HEK293T (cell line): ENCODE results near the gene MDK.

Experiments
- BHLHE40 ChIP-seq: fragments of 450-650 bp; IDR thresholded peaks from 2 replicates; pipeline ENCODE4 v1.6.1; 2016; ENCODE audit warnings: mild to moderate bottlenecking, moderate library complexity, borderline replicate concordance
- CTBP1 ChIP-seq: fragments of 450-650 bp; IDR thresholded peaks from 2 replicates; pipeline ENCODE4 v1.6.1; 2016; ENCODE audit warnings: borderline replicate concordance
- ELF4 ChIP-seq: fragments of 450-650 bp; IDR thresholded peaks from 2 replicates; pipeline ENCODE4 v1.6.1; 2017; ENCODE audit warnings: antibody characterized with exemption
- FOXA1 ChIP-seq: fragments of 450-650 bp; IDR thresholded peaks from 2 replicates; pipeline ENCODE4 v1.6.1; 2016; ENCODE audit warnings: mild to moderate bottlenecking
- FOXK2 ChIP-seq: fragments of 450-650 bp; IDR thresholded peaks from 2 replicates; pipeline ENCODE4 v1.6.1; 2016; ENCODE audit warnings: mild to moderate bottlenecking
- FOXM1 ChIP-seq: fragments of 450-650 bp; IDR thresholded peaks from 2 replicates; pipeline ENCODE4 v1.6.1; 2017; ENCODE audit warnings: mild to moderate bottlenecking, borderline replicate concordance
- L3MBTL2 ChIP-seq: fragments of 450-650 bp; conservative IDR thresholded peaks from 2 replicates; pipeline ENCODE4 v1.6.1; 2016; ENCODE audit warnings: mild to moderate bottlenecking
- LEF1 ChIP-seq: fragments of 450-650 bp; IDR thresholded peaks from 2 replicates; pipeline ENCODE4 v1.6.1; 2017; ENCODE audit warnings: mild to moderate bottlenecking, borderline replicate concordance
- NFRKB ChIP-seq: fragments of 450-650 bp; IDR thresholded peaks from 2 replicates; pipeline ENCODE4 v1.6.1; 2016; ENCODE audit warnings: mild to moderate bottlenecking, moderate library complexity
- SP1 ChIP-seq: fragments of 450-650 bp; IDR thresholded peaks from 2 replicates; pipeline ENCODE4 v1.6.1; 2017
- SUZ12 ChIP-seq: fragments of 450-650 bp; IDR thresholded peaks from 2 replicates; pipeline ENCODE4 v1.6.1; 2016; ENCODE audit warnings: mild to moderate bottlenecking
- TARDBP ChIP-seq: fragments of 450-650 bp; IDR thresholded peaks from 2 replicates; pipeline ENCODE4 v1.6.1; 2016
- ZNF384 ChIP-seq: fragments of 450-650 bp; IDR thresholded peaks from 2 replicates; pipeline ENCODE4 v1.6.1; 2016

GRCh38 chr11:46332093-46332567 lies 49.3 kb upstream of the MDK start:
- TF ChIP-seq FOXA1, result no peak
- TF ChIP-seq TARDBP, result no peak
- TF ChIP-seq ELF4, result no peak
- TF ChIP-seq SP1, result no peak
- TF ChIP-seq ZNF384, result no peak
- TF ChIP-seq SUZ12, result no peak
- no peak for TF ChIP-seq BHLHE40
- TF ChIP-seq NFRKB, result no peak
- no peak for TF ChIP-seq FOXM1
- no peak for TF ChIP-seq FOXK2
- TF ChIP-seq L3MBTL2, result no peak
- no peak for TF ChIP-seq LEF1
- no peak for TF ChIP-seq CTBP1
